Fibroblast of skin of abdomen (primary cell): ENCODE data around the gene SLC17A3. TPM values are rescaled to one million over a fixed set of nuclear protein-coding genes. Genes with fewer than 3 reads are reported as not detected.
A peak's percentile ranks its signal among the peaks of the same experiment; 100 is the strongest.

Experiments used
- DNase-seq: peaks from one replicate; pipeline ENCODE4 v3.0.0-alpha.2; 2013
- polyA plus RNA-seq, 2 experiments: library from polyadenylated mRNA; unstranded; fragments of 120-200 nt; gene quantifications; one replicate each; pipeline ENCODE4 v1.2.1, GENCODE V29; 2013; ENCODE audit not compliant: insufficient read length in 2 of 2

The SLC17A3 gene, protein sequence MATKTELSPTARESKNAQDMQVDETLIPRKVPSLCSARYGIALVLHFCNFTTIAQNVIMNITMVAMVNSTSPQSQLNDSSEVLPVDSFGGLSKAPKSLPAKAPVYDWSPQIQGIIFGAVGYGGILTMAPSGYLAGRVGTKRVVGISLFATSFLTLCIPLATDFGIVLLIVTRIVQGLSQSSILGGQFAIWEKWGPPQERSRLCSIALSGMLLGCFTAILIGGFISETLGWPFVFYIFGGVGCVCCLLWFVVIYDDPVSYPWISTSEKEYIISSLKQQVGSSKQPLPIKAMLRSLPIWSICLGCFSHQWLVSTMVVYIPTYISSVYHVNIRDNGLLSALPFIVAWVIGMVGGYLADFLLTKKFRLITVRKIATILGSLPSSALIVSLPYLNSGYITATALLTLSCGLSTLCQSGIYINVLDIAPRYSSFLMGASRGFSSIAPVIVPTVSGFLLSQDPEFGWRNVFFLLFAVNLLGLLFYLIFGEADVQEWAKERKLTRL
- polyA plus RNA-seq (2013, experiment 1 of 2; ENCODE audit: insufficient read length): not detected
- not detected for polyA plus RNA-seq (2013, experiment 2 of 2; ENCODE audit: insufficient read length)

DNA sequence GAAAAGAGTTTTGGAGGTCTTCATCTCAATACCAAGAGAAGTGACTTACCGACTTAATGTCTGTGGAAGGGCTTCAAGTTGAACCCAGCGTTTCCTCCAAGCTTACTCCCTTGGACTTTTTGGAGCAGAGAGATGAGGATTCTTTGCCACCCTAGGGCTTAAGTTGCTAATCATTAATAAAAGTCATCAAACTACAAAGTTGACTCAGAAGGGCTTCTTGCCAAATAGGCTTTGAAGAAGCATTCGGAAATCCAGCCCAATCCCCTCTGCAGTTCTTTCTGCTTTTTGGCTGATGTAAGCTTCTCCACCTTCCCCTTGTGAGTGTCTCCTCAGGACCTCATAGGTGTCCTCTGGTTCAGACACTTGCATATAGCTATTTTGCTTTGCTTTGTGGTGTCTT lies at the start of gene SLC17A3:
Gene SLC17A3 (minus strand): TSS at position 126 of the 400 bp plus-strand sequence. CDS start 5,856 bp downstream, outside the sequence.
- DNase-seq: no peak

DNA sequence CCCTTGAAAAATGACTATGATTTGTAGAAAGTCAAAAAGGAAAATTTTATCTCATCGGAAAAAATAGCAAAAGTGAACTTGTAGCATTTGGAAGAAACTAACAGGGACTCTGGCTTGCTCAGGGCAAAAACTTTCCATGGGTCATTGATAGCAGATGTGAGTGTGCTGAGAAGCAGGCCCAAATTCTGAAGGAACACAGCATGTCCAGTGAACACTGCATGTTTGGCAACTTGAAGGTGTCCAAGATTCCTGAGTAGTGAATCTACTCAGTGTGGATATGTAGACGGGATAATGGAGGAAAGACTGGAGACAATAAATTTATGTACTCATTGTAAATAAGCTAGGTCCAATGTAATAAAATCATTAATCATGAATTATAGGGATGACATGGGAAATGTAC lies 48.3 kb upstream of the SLC17A3 start:
- DNase-seq: peak; percentile 41

DNA sequence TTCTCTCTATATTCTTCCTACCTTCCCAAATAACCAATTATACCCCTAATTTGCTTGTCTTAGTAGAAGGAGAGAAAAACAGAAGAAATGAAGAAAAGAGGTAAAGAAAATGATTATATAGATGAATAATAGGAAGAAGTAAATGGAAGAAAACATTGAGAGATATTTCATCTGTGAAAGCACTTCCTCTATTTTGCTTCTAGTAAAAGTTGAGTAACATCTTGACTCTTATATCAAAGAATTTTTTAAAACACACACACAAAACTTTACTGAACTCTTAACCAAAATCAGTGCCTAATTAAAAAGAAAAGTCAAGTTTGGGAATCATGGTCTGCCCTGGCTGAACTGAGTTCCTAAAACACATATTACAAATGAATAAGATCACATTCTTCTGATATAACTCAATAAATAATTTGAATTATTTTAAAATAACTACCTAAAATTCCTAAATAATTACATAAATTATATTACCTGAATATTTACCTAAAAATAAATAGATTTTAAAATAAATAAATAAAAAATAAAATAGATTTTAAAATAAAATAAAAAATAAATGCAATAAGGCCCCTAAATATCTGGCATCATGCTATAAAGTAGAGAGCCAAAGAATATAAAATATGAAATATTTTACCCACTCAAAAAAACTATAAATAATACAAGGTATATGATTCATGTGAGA lies 47.6 kb upstream of the SLC17A3 start:
- DNase-seq: no peak

DNA sequence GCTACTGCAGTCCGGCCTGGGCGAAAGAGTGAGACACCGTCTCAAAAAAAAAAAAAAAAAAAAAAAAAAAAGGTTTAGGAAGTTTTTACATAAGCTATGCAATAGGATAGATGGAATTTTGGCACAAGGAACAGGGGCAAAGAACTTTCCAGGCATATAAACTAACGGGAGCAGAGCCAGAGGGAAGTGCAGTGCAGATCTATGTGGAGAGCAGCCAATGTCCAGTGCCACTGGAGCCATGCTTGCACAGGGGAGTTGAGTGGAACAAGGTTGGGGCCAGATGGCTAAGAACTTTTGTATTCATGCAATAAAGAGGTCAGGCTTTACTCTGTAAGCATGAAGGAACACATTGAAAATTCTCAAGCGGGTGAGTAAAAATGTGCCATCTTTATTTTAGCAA lies 45.6 kb upstream of the SLC17A3 start:
- DNase-seq: no peak

DNA sequence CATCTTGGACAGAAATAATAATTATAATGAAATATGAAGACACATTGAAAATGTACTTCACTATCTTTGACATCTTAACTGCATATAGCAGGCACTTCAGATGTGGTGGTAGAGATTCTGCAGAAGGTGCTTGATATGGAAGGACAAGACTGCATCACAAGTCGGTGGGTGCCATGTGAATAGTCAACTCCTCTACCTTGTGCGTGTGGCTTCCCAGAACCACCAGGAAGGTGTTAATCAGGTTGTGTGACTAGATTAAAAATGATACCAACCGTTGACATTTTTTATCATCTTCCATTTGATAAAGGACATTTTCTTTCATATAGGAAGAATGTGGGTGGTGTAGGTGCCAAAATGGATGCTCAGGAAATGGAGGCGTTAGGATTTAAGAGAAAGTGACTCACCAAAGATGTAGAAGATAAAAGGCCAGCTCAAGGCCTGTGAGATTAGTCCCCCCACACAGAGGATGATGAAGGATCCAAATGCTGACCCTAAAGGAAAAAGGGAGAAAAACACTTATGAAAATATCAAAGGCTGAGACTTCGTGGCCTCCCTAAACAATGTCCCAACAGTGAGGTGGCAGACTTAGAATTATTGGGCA lies 44.1 kb upstream of the SLC17A3 start:
- DNase-seq: no peak

DNA sequence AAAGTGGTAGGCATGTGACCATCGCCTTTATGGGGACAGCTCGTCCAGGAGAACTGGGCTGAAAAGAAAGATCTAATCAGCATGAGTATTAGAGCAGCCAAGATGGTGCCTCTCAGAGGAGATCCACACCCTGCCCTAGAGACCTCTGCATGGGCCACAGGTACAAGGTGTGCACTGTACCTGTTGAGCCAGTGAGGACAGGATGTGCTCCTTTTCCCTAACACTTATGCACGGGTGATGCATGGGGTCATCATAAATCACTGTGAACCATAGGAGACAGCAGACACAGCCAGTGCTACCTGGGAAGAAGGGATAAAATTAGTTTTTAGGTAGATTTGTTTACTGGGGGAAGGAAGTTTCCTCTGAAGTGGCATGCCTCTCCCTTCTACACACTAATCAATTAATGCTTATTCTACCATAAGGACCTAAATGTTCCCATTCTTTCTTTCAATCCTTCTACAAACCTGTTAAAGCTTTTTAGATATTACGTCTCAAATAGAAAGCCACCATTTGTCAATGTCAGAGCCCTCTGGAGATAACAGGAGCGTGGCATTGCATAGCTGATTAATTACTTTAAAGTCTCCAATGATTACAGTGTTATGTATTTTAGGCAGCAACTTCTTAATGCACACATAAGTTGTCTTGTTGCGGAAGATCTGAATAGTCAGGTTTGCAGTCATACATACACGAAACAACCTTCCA lies 42.9 kb upstream of the SLC17A3 start:
- no peak for DNase-seq

DNA sequence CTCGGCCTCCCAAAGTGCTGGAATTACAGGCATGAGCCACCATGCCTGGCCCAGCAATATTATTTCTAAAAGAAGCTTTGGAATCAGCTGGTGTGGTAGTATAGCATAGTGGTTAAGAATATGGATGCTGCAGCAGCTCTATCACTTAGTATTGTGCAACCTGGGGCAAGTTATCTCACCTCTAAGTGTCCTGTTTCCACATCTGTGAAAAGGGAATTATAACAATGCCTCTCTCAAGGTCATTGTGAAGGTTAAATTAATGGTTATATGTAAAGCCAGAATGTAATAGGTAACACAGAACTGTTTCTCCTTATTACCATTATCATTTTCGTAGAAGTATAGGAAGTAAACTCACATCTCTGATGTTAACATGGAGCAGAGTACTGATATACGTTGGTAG lies 42.3 kb upstream of the SLC17A3 start:
- DNase-seq: no peak

DNA sequence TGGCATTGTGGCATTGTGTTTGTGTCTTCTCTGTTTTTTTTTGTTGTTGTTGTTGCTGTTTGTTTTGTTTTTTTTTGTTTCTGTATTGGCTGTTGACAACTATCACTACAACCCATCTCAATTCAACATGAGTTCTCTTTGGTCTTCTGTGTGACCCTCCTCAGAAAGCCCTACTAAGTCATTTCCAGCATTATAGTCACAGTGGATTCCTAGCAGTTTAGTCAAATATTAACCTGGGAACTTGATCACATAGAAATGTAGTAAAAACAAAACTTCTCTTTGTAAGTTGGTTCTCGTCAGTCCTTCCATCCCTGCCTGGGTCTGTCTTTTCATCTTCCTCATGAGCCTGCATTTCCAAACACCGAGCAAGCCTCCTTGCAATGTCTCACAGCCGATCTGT lies 39.7 kb upstream of the SLC17A3 start:
- no peak for DNase-seq

DNA sequence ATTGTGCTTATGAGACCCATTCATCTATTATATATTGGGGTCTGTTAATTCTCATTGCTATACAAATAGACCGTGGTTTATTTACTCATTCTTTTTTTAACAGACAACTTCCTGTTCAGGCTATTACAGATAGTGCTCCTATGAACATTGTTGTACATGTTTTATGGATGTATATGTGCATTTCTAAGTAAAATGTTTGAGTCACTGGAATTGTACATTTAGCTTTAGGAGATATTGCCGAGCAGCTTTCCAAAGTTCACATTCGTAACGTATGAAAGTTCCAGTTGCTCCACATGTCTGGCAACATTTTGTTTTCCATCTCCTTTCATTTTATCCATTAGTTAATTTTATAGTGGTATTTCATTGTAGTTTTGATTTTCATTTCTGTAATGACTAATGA lies 37.3 kb upstream of the SLC17A3 start:
- DNase-seq: no peak

DNA sequence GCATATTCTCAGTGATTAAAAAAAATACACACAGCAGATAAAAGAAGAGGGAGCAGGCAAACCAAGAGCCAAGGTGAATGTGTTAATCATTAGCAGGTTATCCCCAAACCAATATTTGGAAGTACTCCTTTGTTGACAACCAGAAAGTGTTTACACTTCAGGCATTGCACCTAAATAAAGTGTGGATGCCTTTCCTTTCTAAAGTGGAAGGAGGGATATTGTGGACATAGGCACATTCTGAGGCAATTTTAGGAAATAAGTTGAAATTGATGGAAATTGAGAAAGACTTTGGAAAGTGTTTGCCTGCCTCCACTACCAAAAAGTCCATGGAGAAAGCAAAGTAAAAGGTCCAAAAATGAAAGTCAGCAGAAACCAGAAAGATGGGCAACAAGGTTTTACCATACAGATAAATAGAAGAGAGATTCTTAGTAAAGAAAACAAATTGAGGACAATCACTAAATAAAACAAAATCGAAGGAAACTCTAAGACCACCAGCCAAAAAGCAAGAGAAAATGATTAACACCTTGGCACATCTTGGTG lies 33.5 kb upstream of the SLC17A3 start:
- DNase-seq: no peak

DNA sequence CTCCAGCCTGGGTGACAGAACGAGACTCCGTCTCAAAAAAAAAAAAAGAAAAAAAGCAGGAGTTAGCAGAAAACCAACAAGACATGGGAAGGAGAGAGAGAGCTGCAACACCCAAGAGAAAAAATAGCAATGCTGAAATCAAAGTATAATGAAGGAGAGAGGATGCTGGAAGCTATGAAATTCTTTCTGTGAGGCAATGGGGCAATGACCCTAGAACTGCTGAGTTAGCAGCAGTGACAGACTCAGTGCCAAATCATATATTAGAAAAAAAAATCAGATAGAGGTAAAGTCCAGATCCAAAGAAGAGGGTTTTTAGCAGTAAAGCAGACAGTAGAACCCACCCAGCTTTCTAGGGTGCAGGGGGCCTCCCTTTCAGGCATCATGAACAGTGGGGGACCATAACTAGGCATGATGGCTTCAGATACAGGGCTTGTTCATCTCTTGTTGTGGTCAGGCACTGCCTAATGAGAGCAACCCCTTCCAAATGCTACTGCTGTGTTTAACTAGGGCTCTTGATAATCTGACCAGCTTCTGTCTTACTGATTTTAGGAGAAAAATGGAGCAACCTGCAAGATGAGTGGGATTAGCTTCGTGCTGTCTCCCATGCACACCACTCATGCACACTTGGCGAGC lies 29.5 kb upstream of the SLC17A3 start:
- DNase-seq: no peak

DNA sequence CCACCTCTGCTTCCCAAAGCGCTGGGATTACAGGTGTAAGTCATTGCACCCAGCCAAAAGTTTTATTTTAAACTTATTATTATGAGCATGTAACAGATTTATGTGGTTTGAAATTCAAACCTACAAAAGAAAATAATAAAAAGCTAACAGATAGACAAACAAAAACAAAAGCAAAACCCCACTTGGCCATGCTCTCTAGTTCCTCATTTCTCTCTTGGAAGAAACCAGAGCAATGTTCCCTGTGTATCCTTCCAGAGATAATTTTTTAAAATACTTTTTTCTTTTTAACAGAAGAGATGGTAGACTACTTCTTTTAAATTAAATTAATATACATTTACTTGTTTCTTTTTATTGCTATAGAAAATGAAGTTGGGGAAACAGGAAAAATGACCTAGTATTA lies 28.0 kb upstream of the SLC17A3 start:
- DNase-seq: no peak

DNA sequence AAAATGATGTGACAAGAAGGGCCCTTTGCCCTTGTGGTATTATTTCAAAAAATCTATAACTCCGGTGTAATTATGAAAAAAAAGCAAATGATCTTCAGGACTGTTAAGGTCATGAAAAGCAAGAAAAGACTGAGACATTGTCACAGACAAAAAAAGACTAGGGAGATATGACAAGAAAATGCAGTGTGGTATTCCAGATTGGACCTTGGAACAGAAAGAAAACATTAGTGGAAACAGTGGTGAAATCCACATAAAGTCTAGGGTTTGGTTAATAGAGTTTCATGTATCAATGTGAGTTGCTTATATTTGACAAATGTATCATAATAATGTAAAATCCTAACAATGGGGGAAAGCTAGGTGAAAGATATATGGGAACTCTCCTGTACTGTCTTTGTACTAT lies 26.8 kb upstream of the SLC17A3 start:
- DNase-seq: no peak

DNA sequence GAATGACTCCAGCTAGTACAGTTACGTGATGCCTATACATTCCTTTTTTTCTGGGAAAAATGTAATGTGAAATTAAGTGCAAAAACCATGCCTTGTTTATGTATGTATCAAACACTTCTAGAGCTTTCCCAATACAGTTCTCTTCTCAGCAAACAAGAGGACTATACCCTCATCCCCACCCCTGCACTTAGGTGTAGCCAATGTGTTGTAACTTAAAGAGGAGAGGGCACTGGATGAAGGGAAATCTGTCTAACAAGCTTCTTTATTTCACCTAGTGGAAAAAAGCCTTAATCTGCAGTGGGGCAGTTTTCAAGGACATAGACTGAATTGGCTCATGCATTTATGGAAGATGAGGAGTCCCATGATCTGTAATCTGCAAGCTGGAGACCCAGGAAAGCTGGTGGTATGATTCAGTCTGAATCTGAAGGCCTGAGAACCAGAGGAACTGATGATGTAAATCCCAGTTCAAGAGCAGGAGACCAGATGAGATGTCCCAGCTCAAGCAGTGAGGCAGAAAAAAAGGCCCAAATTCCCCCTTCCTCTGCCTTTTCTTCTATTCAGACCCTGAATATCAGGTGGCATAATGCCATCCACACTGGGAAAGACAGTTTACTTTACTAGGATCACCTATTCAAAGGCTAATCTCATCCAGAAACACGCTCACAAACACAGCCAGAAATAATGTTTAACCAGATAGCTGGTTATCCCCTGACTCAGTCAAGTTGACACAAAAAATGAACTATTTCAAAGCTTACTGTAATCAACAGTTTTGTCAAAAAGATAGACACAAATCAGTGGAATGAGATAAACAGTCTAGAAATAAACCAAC lies 25.8 kb upstream of the SLC17A3 start:
- no peak for DNase-seq

DNA sequence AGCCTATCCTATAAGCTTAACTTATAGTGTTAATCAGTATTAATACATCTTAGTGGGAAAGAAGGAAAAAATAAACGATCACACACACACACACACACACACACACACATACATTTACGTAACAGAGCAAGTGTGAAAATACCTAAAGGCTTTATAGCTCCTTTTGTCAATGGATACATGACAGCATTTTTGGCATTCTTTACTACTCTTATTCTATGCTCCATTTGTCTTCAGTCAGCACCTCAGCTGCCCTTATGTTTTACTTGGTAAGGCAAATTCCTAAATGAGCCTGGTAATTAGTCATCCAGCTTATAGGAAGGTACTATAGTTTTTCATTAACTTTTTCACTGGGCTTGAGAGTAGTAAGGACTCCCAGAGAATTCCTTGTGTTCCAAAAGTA lies 25.1 kb upstream of the SLC17A3 start:
- DNase-seq: peak; percentile 23

DNA sequence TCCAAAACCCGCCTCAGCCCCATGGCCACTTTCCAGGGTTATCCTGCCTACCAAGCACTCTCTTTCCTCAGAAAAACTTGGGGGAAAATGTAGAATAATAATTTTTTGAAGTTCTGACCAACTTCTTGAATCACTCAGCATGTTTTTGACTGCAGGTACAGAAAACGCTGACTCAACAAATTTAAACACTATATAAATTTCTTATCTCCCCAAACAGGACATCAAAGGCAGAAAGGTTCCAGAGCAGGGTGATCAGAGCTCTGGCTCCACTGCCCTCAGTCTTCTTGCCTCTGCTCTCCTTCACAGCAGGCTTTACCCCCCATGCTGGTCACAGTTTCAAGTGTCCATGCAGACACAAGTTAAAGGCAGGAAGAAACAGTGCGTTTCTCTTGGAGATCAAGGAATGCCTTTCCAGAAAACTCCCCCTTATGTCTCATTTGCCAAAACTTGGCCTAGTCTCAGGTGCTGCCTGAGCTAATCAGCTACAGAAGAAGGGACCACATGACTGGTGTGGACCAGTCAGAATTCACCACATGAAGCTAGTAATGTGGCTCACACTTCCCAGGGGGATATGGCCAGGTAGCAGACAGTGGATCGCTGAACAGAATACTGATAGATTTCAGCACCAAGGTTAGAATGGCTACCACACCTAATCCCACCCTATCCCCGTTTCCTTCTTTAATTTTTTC lies 24.4 kb upstream of the SLC17A3 start:
- DNase-seq: no peak

DNA sequence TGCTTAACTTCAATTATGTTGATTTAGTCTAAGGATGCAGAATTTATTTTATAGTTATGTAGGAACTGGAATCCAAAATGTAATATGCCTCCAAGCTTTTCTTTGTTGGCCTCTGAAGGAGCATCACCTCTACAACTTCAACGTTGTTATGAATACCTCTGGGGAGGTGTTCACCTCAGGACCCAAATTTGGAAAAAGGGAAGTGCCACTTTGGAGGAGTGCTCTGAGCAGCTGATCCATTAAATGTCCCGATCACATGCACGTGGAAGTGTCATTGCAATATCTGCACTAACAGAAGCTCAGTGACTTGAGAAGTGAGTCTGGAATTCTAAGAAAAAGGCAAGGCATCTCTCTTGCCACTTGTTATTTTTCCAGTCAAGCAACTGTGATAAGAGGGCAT lies 22.2 kb upstream of the SLC17A3 start:
- DNase-seq: no peak

DNA sequence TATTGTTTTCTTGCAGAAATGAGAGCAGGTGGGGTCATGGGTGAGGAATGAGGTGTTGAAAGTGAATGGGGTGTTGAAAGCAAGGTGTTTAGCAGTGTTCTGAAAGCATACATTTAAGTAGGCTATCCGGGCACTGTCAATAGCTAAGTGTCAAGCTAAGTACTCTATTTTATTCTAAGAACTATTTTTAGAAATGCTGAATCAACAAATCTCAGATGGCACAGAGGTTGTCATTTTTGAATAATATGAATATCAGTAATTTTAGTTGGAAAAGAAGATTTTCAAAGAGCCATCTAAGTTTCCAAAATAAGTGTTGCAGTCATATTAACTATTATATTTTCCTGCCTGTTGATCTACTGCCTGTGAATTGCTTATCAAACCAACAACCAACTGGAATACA lies 21.7 kb upstream of the SLC17A3 start:
- DNase-seq: no peak

DNA sequence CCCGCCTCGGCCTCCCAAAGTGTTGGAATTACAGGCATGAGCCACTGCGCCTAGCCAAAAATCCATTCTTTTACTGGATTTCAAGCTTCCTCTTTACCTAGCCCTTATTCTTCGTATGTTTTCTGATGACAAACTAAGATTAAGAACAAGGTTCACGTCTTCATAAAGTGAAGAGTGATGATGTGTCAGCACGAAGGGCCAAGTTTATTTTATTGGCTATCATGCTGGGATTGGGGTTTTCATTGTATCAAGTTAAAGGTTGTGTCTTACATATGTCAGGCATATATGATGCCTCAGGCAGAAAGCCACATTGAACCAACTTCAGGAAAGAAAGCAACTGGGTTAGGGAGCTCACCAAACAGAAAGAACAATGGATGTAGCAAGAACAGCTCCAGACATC lies 19.7 kb upstream of the SLC17A3 start:
- no peak for DNase-seq

DNA sequence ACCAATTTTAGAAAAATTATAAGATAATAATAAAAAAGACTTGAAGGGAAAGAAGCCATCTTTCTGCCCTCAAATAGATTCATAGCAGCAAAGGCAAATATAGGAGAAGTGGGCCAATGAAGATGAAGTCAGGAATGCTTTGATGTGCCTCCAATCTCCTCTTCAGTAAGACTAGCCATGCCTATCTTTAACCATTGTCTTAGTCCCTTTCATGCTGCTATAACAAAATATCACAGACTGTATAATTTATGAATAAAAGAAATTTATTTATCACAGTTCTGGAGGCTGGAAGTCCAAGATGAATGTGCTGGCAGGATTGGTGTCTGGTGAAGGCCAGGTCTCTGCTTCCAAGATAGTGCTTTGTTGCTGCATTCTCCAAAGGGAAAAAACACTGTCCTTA lies 18.8 kb upstream of the SLC17A3 start:
- DNase-seq: no peak
